Prostate gland (tissue), 2 donors: ENCODE measurements around the gene LBH. TPM values are rescaled to one million over a fixed set of nuclear protein-coding genes. Genes with fewer than 3 reads are reported as not detected.

Experiments used
- DNase-seq: peaks from one replicate; pipeline ENCODE4 v3.0.0-alpha.2; 2019; ENCODE audit warnings: low spot score
- H3K27ac ChIP-seq, 2 donors: fragments of 200-600 bp; sonication (generic); 2 replicates each; pipeline ENCODE4 v1.5.1; 2017 to 2019
- H3K27me3 ChIP-seq: fragments of 200-600 bp; sonication (generic); replicated peaks from 2 replicates; pipeline ENCODE4 v1.5.1; 2019; ENCODE audit not compliant: insufficient read depth
- H3K36me3 ChIP-seq, 2 donors: fragments of 200-600 bp; sonication (generic); 1 replicate in 1 of 2; 2 replicates in 1 of 2; pipeline versions ENCODE4 v1.5.1 to v1.8.1; 2017 to 2019
- H3K4me1 ChIP-seq: fragments of 200-600 bp; sonication (generic); replicated peaks from 2 replicates; pipeline ENCODE4 v1.5.1; 2019
- H3K4me3 ChIP-seq, 2 donors: fragments of 200-600 bp; sonication (generic); 2 replicates each; pipeline ENCODE4 v1.5.1; 2017 to 2019
- H3K9me3 ChIP-seq: fragments of 200-600 bp; sonication (generic); 2 replicates; pipeline ENCODE4 v1.5.1; 2017
- CTCF ChIP-seq, 4 experiments: fragments of 200-600 bp in 2 of 4; fragments of 450-650 bp in 2 of 4; sonication (generic) in 2 of 4; IDR thresholded peaks; 1 replicate in 3 of 4; 2 replicates in 1 of 4; pipeline ENCODE4 v1.5.1; 2016 to 2019; ENCODE audit warnings: antibody characterized with exemption in 4 of 4, mild to moderate bottlenecking in 2 of 4, moderate library complexity in 2 of 4
- POLR2A ChIP-seq: fragments of 450-650 bp; IDR thresholded peaks from one replicate; pipeline ENCODE4 v1.6.1; 2016; ENCODE audit warnings: antibody characterized with exemption, mild to moderate bottlenecking
- POLR2AphosphoS5 ChIP-seq: sonication (generic); formaldehyde crosslinking; IDR thresholded peaks from one replicate; pipeline ENCODE4 v1.6.1; 2017; ENCODE audit warnings: antibody characterized with exemption
- WGBS: methylation state at CpG from one replicate; pipeline ENCODE4 v1.1.5; 2018; 5-methylcytosine and 5-hydroxymethylcytosine counted together
- intact Hi-C: fragments of 100-400 bp; cut with DNase I; formaldehyde crosslinking; loops from one replicate; pipeline ENCODE4 v1.14.2; 2022
- total RNA-seq, 2 donors: library from RNA; depleted of rRNA; stranded (reverse); fragments of >200 nt; gene quantifications; one replicate each; pipeline ENCODE4 v1.1.0, GENCODE V29; 2016

LBH gene
- total RNA-seq, 2 donors from 2014 or later = 33.3 to 41.8 TPM

DNA sequence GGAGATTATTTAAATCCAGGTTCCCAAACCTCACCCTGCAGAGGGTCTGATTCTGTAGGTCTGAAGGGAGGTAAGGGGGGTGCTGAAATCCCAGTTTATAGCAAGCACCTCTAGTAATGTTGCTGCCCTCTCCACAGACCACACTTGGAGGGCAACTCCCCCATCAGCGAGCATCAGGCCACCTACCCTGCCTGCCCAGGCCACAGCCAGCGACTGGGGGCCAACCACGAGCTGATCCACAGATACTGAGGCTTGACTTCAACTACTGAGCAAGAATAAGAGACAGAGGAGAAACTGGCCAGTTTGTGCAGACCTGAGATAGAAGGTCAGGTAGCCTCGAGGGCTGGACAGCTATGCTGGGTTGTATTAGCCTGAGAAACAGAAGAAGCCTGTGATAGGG lies 36.3 kb upstream of the LBH start:
- Histone ChIP-seq H3K27ac (no peak overlapping the region), H3K9me3 (no peaks in the 10 kb centered on the region), H3K4me3 (no peak overlapping the region), H3K4me1 (no peaks in the 10 kb centered on the region), H3K27me3 (no peaks in the 10 kb centered on the region), H3K36me3 (no peaks in the 10 kb centered on the region)
- no peak for TF ChIP-seq POLR2A
- no peak for TF ChIP-seq CTCF (IDR thresholded peaks at IDR 0.05)
- TF ChIP-seq POLR2AphosphoS5 = no peak
- intact Hi-C loops = no loop called here
- WGBS = 81% methylated on average over 4 of the region's 4 CpGs
- DNase-seq = no peak

- Histone ChIP-seq H3K4me1 (no peaks in the 10 kb centered on the region), H3K36me3 (no peaks in the 10 kb centered on the region), H3K27me3 (no peaks in the 10 kb centered on the region), H3K9me3 (no peaks in the 10 kb centered on the region), H3K4me3 (no peak overlapping the region), H3K27ac (no peak overlapping the region)
- WGBS = 73% methylated on average over 6 of the region's 6 CpGs
- no peak for TF ChIP-seq POLR2A
- no peak for TF ChIP-seq POLR2AphosphoS5
- TF ChIP-seq CTCF (IDR thresholded peaks at IDR 0.05) = no peak
- no peak for DNase-seq
- intact Hi-C loops = no loop called here
Measured at GRCh38 chr2:30197570-30198192, 33.7 kb upstream of the LBH start.

DNA sequence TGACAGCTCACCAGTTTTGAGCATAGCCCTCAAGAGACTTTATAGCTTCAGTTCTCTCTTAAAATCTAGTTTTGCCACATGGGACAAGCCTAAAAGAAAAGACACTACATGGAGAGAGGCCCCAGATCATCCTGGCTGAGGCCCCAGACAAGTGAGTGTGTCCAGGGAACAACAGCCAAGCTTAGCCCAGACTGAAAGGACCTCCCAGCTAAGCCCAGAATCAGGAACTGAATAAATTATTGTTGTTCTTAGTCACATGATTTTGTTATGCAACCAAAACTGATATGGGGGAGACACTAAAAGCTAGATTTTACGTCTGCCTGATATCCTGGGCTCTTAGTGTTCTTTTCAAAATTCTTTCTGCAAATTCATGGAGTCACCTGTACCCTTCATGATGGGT lies 29.3 kb upstream of the LBH start:
- intact Hi-C loops = no loop called here
- no peak overlapping the region for H3K27ac ChIP-seq
- H3K4me1 ChIP-seq = no peaks in the 10 kb centered on the region
- no peak for TF ChIP-seq POLR2A
- no peak for TF ChIP-seq POLR2AphosphoS5
- TF ChIP-seq CTCF (IDR thresholded peaks at IDR 0.05) = no peak
- no peak overlapping the region for H3K4me3 ChIP-seq
- H3K27me3 ChIP-seq = no peaks in the 10 kb centered on the region
- WGBS = 30% methylated on average over 1 of the region's 1 CpG
- no peaks in the 10 kb centered on the region for H3K9me3 ChIP-seq
- H3K36me3 ChIP-seq = no peaks in the 10 kb centered on the region
- DNase-seq = no peak

- Histone ChIP-seq H3K4me1 (no peaks in the 10 kb centered on the region), H3K36me3 (no peaks in the 10 kb centered on the region), H3K9me3 (no peaks in the 10 kb centered on the region), H3K27ac (no peak overlapping the region), H3K27me3 (no peaks in the 10 kb centered on the region), H3K4me3 (no peak overlapping the region)
- TF ChIP-seq POLR2AphosphoS5 = no peak
- TF ChIP-seq CTCF (IDR thresholded peaks at IDR 0.05) = no peak
- TF ChIP-seq POLR2A = no peak
- no peak for DNase-seq
- intact Hi-C loops = no loop called here
- whole genome bisulfite sequencing = 59% methylated on average over 7 of the region's 7 CpGs
Measured at GRCh38 chr2:30203156-30203555, 28.2 kb upstream of the LBH start.

- H3K4me3 ChIP-seq = no peak overlapping the region
- H3K4me1 ChIP-seq = no peaks in the 10 kb centered on the region
- H3K27me3 ChIP-seq = no peaks in the 10 kb centered on the region
- DNase-seq = no peak
- intact Hi-C loops = no loop called here
- 97% methylated on average over 4 of the region's 4 CpGs for WGBS
- no peaks in the 10 kb centered on the region for H3K9me3 ChIP-seq
- H3K27ac ChIP-seq = no peak overlapping the region
- no peaks in the 10 kb centered on the region for H3K36me3 ChIP-seq
- TF ChIP-seq POLR2AphosphoS5 (no peak), CTCF (IDR thresholded peaks at IDR 0.05) (no peak), POLR2A (no peak)
Measured at GRCh38 chr2:30204281-30204680, 27.1 kb upstream of the LBH start.
